Measurements from ENCODE around the gene CLEC4E. TPM values are rescaled to one million over a fixed set of nuclear protein-coding genes. Genes with fewer than 3 reads are reported as not detected.

The CLEC4E gene
- total RNA-seq, 4 donors from 2014 or later: 4.1 to 27.9 (median 9.9) TPM

DNA sequence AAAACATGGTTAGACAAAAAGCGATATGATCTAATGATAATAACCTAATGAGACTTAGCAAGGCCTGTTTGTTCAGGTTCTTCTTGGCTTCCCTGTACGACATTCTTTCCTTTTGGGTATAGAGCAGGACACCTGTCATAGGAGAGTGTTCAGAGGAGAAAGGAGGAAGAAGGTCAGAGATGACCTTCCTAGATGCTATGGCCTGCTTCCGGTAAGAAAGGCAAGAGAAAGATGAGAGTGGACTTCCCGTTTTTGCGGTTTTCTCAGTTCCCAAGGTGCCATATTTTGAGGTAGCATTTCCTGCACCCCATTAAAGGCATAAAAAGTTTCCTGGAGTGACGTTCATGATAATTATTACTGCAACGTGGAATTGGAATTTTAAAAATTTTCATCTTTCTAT is 8.7 kb downstream of the CLEC4E start:
- no peak for TF ChIP-seq CTCF (IDR thresholded peaks at IDR 0.05; ENCODE audit: low read depth)

DNA sequence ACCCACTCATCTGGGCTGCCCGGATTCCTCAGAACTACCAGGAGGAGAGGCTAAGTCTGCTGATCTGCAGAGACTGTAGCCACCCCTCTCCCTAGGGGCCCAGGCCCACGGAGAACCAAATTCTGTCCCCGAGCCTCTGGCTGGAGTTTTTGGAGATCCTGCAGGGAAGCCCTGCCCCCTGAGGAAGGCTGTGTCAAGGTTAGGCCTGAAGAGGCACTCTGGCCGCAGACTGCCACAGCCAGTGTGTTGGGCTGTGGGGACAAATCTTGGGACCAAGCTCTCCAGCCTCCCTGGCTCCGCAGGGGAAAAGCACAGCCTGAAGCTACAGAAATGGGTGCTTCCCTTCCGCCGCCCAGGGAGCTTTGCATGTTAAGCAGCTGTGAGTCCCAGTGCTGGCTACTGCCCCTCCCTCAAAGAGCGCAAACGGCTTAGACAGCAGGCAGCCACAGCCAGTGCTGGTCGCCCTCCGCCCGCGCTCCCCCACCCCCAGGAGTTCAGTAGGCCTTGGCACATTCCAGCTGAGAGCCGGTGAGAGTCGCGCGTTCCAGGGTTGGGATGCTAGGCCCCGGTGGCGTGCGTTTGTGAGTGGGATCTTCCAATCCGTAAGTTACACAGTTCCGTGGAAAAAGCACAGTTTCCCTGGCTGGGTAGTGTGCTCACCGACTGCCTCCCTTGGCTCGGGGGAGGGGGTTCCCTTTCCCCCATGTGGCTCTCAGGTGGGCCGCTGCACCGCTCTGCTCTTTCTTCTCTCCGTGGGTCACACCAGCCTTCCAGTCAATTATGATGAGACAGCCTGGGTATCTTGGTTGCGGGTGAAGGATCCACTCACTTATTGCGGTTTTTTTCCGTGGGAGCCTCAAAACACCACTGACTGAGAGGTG is 13.2 kb downstream of the CLEC4E start:
- TF ChIP-seq CTCF (IDR thresholded peaks at IDR 0.05; ENCODE audit: low read depth): no peak

GRCh38 chr12:8519171-8519570 is 21.5 kb downstream of the CLEC4E start:
- TF ChIP-seq CTCF (IDR thresholded peaks at IDR 0.05; ENCODE audit: low read depth): no peak

DNA sequence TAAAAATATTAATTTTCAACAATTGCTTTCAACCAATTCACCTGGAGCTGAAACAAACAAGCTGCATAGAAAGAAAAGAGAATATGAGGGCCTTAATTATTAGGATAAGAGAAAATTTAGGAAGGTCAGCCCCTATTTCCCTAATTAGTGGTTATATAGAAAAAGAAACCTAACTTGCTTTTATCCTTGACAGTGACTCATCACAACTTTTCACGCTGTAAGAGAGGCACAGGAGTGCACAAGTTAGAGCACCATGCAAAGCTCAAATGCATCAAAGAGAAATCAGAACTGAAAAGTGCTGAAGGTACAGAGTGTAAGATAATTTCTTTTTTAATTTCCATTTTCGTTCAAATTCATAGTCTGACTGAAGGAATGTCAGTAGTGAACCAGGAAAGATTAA is 22.7 kb downstream of the CLEC4E start:
- TF ChIP-seq CTCF (IDR thresholded peaks at IDR 0.05; ENCODE audit: low read depth): no peak

- no peak for TF ChIP-seq CTCF (IDR thresholded peaks at IDR 0.05; ENCODE audit: low read depth)
These were observed 27.4 kb downstream of the CLEC4E start, which contains the start of gene CLEC4D for GRCh38 chr12:8513256-8513655. CLEC4D (plus strand) TSS chr12:8513503; CDS start chr12:8513733, 230 bp downstream.

GRCh38 chr12:8508910-8509841 is 31.5 kb downstream of the CLEC4E start:
- TF ChIP-seq CTCF (IDR thresholded peaks at IDR 0.05; ENCODE audit: low read depth): no peak

DNA sequence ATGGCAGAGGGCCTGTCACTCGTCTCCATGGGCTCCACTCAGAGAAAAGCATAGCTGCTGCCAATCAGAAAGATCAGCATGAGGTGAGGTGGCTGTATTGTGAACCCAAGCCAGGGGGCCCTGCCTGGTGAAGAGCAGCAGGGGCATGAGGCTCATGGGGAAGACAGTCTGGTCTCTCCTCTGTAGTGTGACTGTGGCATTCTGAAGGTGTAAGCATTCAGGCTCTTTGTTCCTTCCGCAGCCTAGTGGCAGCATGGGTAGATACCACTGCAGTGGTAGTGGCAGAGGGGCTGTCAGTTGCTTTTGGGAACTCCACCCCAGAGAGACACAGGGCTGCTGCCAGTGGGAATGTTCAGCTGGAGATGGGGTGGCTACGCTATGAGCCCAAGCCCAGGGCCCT is 32.5 kb downstream of the CLEC4E start:
- TF ChIP-seq CTCF (IDR thresholded peaks at IDR 0.05; ENCODE audit: low read depth): no peak

Data from subcutaneous adipose tissue (tissue), 4 donors.